ENCODE measurements around the gene MEGF11.

MEGF11 gene

DNA sequence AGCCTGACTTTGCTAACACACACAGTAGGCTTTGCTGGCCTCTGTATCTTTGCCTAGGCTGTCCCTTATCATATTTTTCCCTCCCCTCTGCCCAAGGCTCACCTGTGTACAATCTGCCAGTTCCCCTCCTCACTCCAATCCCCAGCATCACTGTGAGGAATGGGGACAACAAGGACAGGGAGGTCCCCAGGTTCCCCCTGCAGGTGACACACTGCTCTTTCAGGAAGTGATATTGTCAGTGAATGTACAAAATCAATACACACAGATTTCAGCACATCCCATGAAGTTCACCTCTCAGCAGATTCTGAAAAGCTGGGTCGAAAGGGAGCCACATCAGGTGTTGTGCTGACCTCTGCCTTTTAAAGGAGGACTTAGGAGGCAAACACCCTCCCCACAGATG is 206.8 kb downstream of the MEGF11 start:
- DNase-seq = no peak

DNA sequence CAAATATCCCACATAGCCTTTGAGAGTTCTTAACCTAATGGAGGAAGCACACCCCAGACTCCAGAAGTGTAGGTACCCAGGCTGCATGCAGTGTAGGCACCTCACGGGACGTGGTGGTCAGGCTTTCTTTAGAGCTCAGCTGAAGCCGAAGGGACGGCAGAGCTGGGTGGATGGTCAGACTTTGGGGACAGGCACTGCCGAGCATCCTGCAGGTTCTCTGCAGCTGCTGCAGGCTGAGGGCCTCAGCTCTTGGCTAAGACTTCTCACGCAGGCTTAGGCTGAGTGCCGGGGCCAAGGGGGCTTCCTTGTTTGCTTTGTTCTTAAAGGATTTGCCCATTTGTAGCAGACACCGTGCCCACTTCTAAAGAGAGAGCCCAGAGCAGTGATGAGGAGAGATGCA is 207.2 kb downstream of the MEGF11 start:
- no peak for DNase-seq

DNA sequence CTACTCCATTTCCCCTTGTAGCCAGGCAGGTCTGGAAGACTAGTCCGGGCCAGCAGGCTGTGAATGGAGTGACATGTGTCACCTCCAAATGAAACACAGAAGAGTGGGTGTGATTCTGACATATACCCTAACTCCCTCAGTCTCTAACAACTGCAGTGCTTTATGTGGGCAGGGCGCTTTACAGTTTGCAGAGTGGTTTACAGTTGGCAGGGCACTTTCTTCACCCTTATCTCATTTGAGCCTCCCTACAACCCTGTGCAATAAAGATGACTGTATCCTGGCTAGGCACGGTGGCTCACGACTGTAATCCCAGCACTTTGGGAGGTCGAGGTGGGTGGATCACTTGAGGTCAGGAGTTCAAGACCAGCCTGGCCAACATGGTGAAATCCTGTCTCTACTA is 208.0 kb downstream of the MEGF11 start:
- no peak for DNase-seq

DNA sequence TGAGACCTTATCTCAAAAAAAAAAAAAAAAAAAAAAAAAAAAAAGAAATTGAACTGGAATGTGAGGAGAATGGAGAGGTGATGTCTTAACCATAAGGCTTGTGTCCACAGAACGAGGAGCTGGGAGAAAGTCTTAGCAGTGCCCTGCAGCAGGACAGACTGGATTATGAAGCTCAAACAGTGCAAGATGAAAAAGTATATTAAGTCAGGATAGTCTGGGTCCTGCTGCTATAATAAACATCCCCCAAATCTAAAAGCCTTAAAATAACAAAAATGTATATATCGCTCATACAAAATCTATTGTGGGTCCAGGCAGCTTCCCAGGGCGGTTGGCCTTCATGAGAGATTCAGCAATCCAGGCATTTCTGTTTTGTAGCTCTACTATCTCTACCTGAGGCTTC is 208.7 kb downstream of the MEGF11 start:
- DNase-seq = no peak

DNA sequence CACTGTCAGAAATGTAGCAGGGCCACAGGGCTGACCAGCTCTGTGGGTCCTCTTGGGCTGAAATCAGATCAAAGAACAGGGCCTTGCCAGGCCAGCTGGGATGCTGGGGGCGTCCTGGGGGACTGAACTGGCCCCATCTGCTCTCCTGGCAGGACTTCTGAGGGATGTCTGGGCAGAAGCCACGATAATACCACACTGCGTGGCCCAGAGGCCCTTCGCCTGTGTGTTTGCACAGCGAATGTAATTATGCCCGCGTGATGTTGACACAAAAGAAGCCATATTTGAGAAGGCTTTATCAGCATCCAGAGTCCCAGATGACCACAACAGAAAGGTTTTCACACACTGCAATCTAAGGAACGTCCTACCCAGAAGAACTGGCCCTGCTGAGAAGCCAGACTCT is 210.3 kb downstream of the MEGF11 start:
- no peak for DNase-seq

DNA sequence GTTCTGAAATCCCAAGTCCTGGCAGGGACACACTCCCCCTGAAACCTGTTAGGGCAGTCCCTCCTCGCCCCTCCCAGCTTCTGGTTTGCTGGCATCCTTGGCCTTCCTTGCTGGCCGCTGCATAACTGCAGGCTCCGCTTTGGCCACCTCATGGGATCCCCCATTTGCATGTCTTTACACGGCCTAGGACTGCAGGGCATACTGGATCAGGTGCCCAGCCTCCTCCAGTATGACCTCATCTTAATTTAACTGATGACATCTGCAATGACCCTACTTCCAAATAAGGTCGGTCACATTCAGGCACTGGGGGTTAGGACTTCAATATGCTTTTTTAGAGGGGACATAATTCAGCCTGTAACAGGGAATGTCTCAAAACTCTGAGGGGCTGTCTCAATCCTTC is 210.9 kb downstream of the MEGF11 start:
- DNase-seq = no peak

DNA sequence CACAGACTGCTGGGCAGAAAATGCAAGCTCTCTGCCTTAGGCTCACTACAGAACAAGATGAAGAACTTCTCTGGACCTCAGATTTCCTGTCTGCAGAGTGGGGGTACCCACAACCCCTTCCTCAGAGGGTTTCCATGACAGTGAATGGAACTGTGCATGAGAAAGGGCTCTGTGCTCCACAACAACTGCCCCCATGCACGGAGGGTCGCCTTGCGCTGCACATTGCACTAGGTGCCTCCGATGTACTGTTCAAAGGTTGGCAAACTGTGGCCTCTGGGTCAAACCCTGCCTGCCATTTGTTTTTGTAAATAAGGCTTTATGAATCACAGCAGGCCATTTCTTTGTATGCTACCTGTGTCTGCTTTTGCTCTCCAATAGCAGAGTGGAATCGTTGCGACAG is 212.3 kb downstream of the MEGF11 start:
- no peak for DNase-seq

DNA sequence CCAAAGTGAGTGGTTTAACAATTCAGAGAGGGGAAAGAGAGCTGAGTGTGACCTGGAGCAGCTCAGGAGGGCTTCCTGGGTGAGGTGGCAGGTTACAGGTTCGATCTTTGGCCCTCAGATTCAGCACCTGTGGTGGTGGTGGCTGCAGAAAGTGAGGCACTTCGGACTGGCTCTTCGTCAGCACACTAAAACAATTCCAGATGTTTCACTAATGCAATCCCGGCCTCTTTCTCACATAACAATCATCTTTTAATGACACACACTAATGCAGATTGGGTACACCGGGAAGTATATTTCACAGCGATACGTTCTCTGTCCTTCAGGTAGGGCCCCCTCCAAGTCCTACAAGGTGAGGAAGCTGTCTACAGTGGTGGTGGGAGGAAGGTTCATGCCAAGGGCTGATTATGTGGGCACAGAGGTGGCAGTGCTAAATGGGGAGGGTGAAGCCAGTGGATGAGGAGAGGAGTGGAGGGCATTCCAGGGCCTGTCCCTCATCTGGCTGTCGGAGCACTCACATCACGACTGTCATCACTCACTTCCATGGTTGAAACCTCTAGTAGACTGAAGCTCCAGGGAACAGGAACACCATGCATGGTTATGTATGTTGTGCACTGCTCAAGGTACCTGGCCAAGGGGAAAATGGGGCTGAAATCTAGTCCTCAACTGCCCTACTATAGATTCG is 213.2 kb downstream of the MEGF11 start:
- no peak for DNase-seq

DNA sequence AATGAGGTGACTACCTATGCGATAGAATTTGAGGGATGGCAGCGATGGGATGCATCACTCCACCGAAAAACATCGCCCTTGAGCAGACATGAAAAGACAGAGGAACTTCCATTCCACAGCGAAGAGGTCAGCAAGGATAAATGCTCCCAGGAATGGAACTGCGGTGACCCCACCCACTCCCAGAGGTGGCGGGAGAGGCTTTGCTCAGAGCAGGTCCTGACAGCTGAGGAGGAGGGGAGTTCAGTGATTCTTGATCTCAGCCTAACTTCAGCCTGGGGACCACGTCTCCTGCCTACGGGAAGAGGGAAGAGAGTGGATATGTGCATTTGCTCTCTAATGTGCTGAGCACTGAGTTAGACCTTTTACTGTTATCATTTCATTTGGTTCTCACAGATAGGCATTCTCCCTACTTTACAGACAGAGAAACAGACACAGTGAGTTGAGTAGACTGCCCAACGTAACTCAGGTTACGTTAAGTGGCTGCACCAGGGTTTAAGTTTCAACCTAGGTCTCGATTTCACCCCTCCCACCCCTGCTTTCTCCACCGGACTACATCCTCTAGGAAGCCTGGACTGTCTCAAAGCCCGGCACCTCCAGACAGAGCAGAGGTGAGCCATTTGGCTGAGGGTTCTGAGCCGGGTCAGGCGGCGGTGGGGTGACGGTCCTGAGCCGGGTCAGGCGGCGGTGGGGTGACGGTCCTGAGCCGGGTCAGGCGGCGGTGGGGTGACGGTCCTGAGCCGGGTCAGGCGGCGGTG is 214.3 kb downstream of the MEGF11 start:
- DNase-seq = no peak

DNA sequence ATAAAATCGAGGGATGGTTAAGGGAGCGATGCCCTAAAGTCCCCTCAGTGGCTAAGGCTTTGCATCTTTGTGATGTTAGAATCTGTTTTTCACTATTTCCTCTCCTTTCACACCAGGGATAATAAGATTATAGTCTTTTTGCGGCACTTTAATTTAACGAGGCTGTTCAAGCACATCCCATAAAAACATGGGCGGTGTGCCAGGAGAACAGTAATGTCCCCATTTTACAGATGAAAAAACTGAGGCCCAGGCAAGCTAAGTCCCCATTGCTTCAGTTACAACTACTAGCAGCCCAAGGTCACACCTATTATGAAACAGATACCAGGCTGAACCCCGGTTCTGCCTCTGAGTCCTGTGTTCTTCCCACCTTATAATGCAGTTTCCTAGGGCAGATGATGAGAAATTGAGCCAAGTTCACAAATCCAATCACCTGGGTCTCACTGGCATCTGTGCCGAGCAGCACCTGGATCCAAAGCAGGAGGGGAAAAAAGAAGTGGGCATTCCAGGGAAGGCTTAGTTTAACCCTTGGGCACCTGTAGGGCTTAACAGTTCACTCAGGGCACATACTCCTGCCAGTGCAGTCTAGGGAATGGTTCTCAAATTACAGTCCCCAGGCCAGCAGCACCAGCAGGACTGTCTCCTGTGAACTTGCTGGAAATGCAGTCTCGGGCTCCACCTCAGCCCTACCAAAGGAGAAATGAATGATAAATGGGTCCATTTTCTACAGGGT is 215.0 kb downstream of the MEGF11 start:
- no peak for DNase-seq

DNA sequence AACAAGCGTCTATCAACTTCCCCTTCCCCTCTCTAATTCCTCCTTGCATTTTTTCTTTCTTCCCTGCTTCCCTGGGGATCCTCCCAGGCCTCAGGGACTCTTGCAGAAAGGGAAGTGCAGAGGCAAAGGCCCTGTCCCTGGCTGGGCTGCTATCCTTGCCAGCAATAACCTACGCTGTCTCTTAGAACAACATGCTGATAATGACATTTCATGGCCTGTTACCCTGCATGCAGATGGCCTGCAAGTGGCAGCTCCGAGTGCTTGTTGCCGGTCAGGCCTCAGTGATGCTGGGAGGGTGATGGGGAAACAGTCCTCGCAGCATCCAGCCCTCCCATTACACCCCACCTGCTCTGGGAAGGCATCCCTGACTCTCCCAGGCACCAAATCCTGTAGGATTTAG is 216.7 kb downstream of the MEGF11 start:
- no peak for DNase-seq

DNA sequence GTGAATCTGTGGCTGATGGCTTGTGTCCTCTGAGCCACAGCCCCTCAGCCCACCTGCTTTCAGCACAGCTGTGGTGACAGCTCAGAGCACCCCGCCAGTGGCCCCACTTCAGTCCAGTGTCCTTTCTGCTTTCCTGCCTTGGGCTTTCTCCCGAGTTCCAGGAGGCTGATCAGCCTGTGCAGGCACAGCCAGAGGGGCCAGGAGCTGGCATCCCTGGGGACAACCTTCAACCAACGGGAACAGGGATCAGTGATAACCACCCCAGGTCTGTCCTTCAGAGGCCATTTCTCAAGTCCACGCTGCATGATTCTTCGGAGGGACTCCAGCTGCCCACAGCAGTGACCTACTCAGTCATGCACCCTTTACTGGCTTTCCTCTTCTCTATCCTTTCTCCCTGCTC is 217.6 kb downstream of the MEGF11 start:
- DNase-seq = no peak

DNA sequence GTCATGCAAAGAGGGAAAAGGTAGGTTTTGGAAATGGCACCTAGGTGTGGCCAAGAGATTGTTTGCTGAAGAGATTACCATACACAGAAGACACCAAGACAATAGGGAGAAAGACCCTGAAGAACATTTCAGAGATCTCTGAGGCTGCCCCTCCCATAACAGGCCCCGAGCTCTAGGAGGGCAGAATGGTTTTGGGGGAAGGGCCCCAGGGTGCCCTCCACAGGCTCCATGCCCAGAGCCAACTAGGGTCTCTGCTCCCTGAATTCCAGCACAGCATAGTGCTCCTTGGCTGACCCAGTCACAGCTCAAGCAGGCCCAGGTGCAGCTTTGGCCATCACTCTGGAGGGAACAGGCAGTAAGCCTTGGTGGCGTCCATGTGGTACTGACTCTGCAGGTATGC is 220.4 kb downstream of the MEGF11 start:
- no peak for DNase-seq

DNA sequence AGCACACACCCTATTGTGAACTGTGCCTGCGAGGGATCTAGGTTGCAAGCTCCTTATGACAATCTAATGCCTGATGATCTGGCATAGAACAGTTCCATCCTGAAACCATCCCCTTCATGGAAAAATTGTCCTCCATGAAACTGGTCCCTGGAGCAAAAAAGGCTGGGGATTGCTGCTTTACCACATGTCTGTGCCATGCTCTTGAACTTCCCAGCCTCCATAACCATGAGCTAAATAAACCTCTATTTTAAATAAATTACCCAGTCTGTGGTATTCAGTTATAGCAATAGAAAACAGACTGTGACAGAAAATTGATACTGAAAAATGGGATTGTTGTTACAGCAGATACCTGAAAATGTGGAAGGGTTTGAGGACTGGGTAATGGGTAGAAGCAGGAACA is 221.5 kb downstream of the MEGF11 start:
- DNase-seq = no peak

DNA sequence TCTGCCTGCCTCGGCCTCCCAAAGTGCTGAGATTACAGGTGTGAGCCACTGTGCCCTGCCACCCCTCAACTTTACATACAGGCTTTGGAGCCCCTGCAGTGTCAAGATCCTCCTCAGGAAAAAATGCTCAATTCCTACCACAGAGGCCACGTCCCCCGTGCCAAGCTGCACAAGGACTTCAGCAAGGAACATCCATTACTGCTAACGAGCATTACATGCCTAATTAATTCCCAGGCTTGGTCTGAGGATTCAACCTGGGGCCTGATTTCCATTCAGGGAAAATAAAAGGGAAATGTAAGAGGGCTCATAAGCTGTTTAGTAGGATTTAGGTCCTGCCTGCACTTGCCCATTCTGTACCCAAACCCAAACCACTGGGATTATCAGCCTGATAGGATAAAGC is 222.9 kb downstream of the MEGF11 start:
- DNase-seq = no peak

DNA sequence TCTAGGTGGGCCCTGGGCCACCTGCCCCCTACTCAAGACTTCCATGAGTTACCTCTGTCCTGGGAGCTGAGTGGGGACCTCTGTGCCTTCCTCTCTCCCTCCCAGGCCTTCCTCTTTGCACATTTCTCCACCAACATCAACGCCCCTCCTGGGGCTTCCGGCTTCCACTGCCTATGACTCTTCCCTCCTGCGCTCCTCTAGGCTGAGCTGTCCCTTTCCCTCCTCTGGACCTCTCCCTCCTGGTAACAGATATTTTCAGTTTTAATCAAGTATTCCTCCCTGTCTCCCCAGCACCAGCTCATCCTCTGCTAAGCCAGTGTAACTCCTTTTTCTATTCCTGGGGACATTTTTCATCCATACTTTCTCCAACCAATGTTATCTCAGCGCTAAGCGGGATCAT is 223.9 kb downstream of the MEGF11 start:
- DNase-seq = no peak

DNA sequence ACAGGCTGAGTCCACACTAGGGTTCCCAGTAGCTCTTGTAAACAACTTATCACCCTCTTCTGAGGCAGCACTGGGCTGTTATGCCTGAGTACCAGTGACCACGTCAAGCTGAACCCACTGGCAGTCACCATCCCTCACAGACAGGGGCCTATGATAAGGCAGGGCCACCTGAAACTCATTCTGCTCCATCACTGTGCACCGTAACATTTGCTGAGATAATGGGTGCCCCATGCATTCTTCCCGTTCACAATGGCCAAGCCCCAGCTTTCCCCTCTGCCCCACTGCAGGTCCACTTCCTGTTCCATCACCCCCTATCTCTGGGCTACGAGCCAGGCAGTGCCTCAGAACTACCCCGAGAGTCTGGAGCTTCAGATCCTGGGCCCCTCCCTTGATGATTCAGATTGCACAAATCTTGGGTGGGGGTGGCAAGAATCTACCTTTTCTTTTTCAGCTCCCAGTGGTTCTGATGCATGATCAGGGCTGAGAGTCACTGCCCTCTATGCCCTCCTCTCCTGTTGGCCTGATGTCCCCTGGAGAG is 226.2 kb downstream of the MEGF11 start:
- DNase-seq = no peak

DNA sequence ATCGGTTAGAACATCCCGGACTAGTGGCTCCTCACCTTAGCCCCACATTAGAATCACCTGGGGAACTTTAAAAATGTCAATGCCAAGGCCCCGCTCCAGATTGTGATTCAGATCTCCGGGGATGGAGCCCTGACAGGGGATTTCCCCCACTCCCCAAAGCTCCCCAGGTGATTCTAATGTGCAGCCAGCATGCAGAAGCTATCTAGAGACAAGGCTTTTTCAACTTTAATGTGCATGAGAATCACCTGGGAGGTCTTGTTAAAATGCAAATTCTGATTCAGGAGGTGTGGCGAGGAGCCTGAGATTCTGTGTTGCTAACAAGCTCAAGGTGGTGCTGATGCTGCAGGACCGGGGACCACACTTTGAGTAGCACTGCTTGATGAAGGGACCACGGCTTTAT is 227.6 kb downstream of the MEGF11 start:
- no peak for DNase-seq

DNA sequence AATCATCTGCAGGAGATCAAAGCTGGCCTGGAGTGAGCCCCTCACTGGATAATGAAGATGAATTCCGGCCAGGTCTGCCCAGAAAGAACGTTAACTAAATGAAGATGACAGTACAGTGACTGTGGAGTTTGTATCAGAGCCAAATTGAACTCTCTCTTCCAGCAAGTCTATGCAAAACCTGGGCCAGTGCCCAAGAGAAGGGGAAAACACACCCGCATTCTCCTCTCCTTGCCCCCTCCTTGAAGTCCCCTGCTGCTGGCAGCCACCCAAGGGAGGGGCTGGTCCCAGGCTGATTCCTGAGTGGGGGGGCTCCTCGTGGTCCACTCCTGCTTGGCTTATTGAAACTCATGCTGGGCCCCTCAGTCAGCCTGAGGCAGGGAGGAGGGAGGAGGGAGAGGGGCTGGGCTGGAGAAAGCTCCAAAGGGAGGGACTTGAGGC is 228.5 kb downstream of the MEGF11 start:
- DNase-seq = no peak

DNA sequence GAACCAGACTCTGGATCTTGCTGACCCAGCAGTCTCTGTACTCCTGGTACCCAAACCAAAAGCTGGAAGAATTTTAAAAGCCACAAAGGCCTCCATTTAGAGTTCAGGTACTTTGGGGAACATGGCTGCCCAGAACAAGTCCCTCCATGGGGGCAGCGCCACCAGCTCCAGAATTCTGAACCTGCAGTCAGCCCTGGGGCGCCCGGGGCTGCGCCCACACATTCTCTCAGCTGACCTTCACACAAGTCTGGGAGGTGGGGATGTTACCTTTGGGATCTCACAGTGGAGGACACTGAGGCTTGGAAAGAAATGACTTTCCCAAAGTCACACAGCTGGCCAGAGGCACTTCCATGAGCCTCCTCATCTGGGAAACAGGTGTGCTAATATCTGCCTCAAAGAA is 229.4 kb downstream of the MEGF11 start:
- DNase-seq = no peak

DNA sequence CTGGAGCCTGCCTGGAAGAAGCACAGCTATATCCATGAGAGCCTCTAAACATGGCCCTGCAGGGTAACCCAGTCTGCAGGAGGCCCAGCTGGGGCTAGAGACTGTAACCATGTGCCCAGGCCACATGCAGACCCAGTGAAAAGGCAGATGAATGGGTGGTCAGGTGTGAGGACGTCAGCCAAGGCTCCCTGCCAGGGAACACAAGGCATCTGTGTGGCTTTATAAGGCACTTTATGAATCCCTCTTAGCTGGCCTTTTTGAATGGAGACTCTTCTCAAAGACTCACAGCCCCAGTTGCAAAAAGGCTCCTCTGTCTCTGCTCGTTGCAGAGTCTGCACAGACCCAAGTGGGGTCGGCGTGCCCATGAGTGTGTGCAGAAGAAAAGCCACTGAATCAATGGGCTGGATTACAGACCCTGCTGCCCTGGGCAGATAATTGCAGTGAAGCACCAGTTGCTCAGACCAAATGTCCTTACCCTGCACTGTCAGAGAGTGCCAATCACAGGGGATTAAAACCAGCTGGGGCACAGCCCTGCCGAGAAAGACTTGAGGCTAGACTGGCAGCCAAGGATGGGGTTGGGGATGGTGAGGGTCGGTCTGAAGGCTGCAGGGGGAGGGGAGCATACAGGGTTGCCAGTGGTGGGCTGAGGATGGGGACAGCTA is 230.1 kb downstream of the MEGF11 start:
- no peak for DNase-seq

DNA sequence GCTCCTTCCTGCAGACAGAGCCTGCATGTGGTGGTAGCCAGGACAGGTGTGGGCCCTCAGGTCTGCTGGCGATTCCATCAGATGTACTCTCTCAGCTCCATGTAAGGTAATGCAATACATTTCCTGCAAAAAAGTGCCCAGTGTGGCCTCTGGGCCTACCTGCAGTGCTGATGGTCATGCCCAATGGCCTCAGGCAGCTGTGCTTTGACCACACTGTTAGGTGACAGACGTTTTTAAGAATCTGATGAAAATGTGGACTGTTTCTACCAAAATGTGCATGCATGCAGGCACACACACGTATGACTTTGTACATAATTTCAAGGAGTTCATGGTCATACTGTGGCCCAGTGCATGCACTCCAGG is 231.4 kb downstream of the MEGF11 start:
- DNase-seq = no peak

DNA sequence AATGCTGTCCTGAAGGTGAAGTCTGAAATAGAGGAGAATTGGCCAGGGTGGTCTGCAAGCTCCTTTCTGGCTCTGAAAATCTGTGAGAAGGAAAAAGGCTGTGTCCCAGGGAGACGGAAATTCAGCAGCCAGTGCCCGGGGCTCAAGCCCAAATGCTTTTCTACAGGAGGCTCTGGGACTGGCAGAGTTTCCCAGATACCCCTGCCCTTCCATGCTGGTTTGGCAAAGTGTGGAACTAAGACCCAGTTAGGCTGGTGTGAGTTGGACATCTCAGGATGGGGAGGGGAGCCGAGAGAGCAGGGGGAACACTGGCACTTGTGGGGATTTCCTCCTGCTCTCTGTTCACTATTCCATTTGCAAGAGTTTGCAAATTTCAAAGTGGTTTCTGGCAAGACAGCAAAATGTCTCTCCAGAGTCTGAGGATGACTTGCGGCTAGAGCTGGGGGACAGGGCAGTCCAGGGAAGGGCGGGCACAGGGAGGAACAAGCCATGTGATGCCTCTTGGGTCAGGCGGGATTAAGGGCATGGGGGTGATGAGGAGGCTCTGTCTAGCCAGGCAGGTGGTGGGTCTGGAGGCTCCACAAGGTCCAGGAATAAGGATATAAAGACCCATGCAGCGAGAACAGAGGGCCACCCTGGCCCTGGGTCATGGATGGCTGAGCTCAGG is 231.9 kb downstream of the MEGF11 start:
- no peak for DNase-seq
